HG03565 (cell line): Measurements from ENCODE around the gene FADS6.

Experiments
- ATAC-seq: cut with Tn5 transposase; IDR thresholded peaks from one replicate; pipeline ENCODE4 v1.9.1; 2021; ENCODE audit warnings: mild to moderate bottlenecking, moderate library complexity; ENCODE audit not compliant: unreplicated experiment

The FADS6 gene

DNA sequence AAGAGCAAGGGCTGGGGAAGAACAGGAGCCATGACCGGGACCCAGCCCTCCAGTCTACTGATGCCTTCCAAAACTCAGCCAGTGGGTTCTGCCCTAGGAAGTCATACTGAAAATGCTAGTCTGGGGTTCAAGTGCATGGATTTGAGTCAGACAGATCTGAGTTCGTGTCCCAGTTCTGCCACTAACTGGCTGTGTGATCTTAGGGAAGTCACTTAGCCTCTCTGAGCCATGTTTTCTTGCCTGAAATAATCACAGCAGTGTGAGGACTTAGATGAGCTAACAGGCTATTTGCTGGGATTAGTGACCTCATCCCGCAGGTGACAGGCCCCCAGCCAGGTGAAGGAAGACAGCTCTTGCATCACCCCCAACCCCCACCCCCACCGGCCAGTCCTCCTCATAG, 38.1 kb downstream of the FADS6 start:
- no peak for ATAC-seq

DNA sequence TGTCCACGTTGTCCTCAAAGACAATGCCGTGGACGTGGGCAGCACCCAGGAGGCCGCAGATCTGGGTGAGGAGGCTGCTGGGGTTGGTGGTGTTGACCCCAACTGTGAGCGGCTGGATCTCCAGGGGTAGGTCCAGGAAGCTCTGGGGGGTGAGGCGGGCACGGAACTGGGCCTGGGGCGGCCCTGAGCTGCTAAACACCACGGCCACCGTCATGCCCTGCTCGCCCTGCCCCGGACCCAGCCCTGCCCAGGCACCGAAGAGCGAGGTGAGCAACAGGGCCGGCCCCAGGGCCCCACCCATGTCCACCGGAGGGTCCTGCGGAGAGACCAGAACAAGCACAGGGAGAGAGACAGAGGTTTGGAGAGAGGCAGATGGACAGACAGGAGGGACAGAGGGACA, 38.6 kb downstream of the FADS6 start:
- no peak for ATAC-seq

DNA sequence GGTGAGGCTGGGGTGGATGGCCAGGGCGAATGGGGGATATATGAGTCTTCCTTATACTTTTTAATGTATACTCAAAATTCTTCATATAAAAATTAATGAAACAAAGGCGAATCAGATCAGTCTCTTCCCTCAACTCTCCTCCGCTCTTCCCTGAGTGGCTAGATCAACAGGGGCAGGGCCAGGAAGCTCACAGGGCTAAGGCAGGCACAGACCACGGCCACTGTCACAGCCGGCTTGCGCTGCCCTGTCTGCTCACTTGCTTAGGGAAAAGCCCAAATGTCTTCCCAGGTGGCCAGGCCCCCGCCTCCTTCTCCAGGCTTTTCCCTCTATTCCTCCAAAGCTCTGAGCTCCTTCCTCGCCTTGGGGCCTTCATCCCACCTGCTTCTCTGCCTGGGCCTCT, 39.8 kb downstream of the FADS6 start:
- ATAC-seq = no peak

DNA sequence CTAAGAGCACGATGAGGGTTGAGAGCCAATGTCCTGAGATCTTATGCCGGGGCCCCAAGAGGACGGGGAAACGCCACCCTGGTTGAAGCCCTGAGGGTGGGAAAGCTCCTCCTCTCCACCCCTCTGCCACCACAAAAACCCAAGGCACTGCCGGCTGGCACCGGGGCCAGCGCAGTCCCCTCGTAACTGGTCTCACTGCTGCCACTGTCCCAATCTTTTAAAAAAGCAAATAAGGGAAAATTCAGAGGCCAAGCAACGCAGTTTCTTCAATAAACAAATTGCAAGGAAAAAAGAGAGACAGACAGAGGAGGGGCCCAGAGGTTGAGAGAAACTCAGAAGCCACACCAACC, 40.4 kb downstream of the FADS6 start:
- no peak for ATAC-seq

DNA sequence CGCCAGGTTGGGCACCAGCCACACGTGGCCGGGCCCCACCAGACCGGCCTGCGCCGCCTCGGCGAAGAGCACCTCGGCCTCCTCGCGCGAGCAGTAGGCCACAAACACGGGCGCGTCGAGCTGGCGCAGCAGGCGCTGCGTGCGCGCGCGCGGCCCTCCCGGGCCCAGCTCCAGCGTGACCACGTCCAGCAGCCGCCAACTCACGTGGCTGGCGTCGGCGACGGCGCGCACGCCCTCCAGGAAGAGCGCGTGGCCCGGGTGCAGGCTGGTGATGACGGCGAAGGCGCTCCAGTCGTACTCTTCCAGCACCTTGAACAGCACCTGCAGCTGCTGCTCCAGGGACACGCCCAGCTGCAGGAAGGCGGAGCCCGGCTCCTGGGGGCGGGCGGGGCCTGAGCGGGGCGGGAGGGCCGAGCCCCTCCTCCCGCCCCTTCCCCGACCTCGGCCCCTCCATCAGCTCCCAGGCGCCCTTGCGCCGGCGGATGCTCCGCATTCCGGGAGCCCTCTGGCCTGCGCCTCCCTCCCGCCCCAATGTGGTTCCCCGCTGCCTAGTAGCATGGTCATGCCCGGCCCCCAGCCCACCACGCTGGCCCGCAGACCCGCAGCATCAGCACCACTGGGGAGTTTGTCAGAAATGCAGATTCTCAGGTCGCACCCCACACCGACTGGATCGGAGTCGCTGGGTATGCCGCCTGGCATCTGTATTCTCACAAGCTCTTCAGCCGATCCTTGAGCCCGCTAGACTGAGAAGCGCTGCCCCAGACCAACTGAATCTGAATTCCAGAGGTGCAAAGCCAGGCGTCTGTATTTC, 41.0 kb downstream of the FADS6 start:
- no peak for ATAC-seq

DNA sequence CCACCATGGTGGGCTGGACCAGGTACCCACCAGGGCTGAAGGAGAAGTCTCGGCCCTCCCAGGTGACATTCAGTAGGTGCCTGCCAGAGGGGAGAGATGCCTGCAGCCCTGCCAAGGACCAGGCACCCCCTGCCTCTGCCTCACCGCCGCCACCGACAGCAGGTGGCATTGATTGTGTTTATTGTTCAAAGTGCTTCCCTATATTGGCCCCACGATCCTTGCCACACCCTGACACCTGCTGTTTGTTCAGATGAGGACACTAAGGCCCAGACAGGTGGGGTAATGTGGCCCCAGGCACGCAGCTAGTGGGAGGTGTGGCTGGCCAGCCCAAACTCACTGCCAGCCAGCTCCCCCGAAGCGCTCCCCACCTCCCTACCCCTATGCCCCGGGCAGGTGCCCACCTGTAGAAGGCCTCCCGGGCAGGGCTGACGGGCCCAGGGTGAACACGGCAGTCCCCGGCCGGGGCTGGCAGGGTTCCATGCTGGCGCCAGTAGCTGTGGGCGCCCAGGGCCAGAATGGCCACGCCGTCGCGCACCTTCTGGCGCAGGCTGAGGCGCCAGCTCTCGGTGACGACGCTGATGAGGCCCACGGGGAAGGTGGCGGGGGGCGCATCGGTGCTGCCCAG, 41.7 kb downstream of the FADS6 start:
- ATAC-seq = no peak

DNA sequence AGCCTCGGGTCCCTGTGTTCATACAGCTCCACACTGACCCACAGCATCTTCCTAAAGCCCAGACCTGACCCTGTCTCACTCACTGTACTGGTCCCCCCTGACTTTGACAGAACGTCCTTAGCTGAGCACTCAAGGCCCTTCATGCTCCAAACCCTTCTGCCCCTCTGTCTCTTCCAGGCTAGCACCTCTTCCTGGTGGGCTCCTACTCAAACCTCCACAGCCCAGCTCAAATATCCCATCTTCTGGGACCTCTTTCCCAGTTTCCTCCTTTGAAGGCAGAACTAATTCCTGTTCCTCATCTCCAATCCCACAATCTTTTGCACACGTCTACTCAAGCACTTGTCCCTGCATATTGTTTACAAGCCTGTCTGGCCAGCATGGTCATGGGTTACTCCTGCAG, 42.5 kb downstream of the FADS6 start:
- no peak for ATAC-seq

DNA sequence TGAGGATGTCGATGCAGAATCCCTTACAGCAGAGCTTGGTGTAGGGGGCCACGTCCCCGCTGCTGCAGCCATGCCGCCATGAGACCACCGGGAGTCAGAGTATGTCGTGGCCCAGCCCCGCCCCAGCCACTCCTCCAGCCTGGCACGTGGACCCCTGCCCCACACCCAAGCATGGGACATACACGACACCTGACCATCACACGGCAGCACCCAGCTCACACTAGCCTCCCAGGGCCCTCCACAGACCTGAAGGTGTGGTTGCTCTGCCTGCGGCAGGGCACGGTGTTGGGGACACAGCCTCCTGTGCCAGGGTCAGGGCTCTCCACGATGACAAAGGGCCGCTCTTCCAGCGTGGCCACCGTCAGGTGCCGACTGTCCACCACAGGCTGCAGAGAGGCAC, 43.1 kb downstream of the FADS6 start:
- ATAC-seq = no peak

DNA sequence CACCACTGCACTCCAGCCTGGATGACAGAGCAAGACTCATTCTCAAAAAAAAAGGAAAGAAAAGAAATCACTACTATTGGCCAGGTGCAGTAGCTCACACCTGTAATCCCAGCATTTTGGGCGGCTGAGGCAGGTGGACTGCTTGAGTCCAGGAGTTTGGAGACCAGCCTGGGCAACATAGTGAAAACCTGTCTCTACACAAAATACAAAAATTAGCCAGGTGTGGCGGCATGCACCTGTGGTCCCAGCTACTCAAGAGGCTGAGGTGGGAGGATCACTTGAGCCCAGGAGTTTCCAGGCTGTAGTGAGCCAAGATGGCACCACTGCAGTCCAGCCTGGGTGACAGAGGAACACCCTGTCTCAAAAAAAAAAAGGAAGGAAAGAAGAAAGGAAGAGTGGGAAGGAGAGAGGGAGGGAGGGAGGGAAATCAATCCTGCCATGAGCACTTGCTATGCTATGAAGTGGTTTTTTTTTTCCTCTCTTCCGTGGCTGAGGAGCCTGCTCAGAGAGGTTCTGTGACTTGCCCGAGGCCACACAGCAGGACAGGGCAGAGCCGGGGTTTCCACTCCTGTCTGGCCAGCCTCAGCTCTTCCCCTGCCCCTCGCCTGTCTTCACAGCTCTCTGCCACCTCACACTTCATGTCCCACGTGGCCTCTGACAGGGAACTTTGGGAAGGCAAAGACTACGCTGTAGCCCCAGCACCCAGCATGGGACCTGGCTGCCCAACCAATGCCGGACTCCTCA, 44.6 kb downstream of the FADS6 start:
- ATAC-seq = no peak

DNA sequence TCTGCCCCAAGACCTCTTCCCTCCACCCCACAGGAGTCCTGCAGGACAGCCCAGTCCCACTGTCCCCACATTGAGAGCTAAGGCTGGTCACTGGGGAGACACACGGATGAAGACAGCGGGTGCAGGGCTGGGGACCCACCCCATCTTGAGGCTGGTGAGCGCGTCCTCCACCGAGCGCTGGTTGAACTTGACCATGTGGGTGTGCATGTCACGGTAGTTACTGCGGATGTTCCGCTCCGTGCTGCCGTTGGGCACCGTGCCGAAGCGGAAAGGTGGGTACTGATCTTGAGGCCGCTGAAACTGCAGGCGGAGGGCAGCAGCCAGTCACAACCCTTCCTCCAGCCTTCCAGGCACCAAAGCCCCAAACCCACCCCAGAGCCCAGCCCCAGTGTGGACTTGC, 46.8 kb downstream of the FADS6 start:
- no peak for ATAC-seq

DNA sequence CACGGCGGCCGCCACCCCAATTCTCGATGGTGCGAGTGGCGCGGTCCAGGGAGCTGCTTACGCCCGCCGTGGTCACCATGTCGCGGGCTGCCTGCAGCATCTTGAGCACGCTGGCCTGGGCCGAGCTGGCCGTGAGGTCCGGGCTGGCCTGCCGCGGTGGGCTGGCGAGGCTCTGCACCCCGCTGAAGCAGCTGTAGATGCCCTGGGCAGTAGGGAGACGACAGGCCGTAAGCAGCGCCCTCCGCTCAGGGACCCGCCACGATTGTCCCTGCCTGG, 50.1 kb downstream of the FADS6 start:
- ATAC-seq = no peak

DNA sequence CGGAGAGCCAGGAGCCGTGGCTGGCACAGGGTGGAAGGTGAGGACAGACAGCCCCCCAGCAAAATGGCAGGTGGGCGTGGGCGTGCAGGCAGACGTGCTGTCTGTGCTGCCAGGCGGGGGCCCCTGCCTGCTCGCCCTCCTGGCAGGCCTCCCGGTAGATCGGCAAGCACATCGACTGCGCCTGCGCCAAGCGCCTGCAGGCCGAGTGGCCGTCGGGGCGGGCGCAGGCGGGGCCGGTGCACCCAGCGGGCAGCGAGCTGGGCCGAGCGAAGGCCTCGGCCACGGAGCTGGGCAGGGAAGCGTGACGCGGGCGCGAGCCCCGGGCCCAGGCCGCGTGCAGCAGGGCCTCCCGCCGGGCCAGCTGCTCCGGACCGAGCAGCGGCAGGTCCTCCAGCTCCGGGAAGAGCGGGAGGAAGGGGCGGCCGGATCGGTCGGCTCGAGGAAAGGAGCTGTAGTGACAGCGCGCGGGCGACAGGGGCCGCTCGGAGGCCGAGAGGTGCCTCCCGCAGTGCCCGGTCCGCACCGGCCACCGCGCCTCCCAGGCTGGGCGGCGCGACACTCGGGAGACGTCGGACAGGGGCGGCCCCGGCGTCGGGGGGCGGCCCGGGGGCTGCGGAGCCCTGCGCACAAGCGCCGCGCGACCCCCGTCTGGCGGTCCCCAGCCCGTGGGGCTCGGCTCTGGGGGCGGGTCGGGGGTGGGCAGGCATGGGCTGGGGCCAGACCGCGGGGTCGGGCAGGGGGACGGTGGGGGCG, 50.7 kb downstream of the FADS6 start:
- no peak for ATAC-seq

DNA sequence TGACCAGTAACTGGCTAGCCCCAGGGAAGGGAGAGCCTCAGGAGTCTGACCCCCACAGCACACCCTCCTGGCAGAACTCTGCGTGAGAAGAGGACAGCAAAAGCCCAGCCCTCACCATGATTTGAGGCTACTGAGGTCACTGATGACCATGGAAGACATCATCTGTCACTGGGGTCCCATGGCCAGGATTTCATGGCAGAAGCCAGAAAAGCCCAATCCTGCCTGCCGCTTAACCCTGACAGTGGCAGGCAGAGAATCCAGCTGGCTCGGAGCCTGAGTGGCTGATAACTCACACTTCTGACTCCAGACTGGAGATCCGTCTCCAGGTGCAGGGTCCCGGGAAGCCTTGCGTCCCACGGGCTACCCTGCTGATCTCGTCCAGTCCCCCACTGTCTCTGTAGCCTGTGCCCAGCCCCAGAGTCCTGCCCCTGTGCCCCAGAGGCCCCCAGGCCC, 51.3 kb downstream of the FADS6 start:
- no peak for ATAC-seq

DNA sequence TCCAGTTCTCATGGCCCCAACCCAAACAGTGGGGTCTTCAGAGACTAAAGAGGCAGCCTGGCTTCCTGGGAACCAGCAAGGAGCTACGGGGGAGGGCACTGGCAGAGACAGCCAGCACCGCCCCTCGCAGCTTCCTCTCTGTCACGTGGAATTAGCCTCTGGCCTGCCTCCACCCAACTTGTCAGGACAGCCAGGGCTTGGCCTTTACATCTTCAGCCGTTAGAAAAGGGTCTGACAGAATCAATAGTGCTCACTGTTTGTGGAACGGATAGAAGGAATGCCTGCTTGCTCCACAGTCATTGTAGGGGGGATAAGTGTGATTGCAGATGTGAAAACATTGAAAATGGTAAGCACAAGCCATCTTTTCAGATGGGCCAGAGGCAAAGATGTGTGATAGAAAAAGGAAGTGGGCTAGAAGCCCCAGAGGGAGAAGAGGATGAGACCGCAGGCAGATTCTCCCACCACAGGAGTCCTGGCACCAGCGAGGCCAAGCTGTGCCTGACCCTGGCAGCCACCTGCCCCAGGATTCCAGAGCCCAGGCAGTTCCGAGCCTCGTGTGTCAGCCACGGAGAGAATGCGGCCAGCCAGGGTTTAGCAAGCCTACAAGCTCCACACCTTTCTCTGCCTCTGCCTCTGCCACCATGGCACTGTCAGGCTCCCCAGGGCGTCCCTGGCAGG, 52.3 kb downstream of the FADS6 start:
- no peak for ATAC-seq

DNA sequence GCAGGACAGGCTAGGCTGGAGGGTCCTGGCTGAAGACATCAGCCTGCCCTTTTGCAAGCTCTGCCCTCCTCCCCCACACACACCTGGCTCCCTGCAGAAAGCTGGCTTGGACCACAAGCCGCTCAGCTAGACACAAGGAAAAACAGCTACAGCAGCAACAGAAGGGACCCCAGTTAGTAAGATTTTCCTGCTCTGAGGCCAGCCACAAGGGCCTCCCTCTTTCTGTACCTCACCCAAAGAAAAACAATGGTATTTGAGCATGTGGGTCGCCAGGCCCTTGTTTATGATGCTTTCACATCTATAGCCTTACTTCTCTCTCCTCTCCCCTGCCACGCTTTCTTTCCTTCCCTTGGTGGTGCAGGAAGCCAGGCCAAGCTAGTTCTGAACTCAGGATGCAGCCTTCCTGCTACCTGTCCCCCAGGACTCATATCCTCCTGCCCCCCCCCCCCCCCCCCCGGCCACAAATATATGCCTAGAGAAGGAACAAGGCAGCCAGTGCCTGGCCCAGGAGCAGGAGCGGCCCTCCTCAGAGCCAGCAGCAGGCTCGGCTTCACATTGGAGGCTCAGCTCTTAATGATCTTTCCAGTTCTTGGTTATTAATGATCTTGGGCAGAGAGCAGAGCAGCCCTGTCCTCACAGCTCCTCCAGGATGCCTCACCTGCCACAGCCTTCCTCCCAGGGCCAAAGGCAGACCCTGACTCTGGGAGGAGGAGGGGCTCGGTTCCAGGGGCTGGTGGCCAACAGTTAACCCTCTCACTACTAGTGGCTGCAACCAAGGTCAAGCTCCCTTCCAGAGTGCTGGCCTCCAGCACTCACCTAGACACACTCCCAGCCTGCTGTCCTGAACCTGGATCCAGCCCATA, 53.2 kb downstream of the FADS6 start:
- no peak for ATAC-seq

DNA sequence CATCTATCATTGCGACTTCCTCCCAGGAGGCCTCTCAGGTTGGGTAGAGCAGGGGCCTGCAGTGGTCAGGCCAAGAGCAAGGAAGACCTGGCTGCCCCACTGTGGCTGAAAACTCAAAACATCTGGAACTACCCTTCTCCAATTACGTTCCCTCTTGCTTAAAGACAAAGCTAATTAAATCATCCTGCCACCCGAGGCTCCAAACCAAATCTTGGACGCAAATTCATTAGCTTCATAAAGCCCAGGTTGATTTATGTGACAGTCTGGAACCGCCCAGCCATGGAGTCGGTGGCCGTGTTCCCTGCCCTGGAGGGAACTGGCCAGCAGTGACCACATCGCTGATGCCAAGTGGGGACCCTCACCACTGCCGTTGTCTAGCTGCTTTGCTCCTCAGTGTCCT, 55.2 kb downstream of the FADS6 start:
- no peak for ATAC-seq

DNA sequence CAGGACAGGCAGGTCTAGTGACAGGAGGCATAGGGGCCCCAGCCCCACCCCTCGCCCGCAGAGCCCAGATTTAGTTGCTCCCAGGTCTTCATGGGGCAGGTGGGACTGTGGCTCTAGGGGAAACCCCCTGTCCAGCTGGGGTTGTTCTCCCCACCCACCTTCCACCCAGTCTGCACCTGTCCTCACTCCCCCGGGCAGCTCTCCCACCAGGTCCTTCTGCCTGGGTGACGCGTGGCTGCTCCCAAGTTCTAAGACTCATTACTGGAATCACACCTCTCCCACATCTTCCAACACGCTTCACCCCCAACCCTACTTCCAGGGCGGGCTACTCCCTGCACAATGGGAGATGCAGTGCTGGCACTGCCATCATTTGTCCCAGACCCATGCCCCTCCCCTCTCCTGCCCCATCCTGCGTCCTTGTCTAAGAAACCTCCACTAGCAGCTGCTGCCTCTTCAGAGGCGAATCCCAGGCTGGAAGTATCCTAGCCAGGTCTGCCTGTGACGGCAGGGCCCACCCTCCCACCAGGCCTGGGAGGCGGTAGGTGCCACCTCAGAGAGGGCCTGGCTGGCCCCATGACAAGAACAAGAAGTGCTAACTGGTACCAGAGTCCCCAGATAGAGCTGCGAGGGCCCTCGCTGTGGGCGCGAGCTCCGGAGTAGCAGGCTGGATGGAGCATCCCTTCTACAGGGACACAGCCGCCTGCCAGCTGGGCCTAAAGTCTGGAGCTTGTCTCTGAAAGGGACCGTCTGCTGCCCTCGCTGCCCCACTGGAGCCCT, 56.6 kb downstream of the FADS6 start:
- ATAC-seq = no peak

DNA sequence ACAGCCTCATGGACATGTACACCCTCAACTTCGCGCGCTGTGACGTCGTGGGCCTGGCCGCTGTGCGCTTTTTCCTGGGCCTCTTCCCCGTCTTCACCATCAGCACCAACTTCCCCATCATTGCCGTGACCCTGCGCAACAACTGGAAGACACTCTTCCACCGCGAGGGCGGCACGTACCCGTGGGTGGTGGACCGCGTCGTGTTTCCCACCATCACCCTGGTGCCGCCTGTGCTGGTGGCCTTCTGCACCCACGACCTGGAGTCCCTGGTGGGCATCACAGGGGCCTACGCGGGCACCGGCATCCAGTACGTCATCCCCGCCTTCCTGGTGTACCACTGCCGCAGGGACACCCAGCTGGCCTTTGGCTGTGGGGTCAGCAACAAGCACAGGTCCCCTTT, 57.2 kb downstream of the FADS6 start:
- ATAC-seq = no peak
